Hematopoietic multipotent progenitor cell (in vitro differentiated cells): ENCODE results near the gene MSN. TPM values are rescaled to one million over a fixed set of nuclear protein-coding genes. Genes with fewer than 3 reads are reported as not detected.

Experiments
- DNase-seq, 3 donors: peaks; one replicate each; pipeline ENCODE4 v3.0.0-alpha.2; 2011 to 2015; ENCODE audit warnings: low read depth in 2 of 3, low spot score in 2 of 3
- total RNA-seq: library from RNA; depleted of rRNA; stranded (reverse); fragments of >200 nt; gene quantifications from one replicate; pipeline ENCODE4 v1.2.3, GENCODE V29; 2012

Gene MSN
- total RNA-seq, 1 donor: 375 TPM

DNA sequence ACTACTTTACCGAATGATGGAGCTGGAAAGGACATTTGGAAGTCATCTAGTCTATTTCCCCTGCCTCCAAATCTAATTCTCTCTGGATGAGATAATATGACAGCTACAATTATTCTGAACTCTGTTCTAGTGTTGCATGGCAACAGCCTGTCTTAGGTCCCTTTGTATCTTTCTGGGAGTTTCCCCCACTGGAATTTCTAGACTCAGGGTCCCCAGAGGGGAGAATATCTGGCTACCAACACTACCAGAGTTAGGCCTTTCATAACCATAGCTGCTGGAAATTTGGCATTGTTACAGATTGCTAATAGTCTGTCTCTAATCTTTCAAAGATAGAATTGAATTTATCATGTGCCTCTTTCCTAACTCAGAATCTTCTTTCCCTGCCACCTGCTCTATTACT, 4.5 kb downstream of the MSN start:
- no peak for DNase-seq

DNA sequence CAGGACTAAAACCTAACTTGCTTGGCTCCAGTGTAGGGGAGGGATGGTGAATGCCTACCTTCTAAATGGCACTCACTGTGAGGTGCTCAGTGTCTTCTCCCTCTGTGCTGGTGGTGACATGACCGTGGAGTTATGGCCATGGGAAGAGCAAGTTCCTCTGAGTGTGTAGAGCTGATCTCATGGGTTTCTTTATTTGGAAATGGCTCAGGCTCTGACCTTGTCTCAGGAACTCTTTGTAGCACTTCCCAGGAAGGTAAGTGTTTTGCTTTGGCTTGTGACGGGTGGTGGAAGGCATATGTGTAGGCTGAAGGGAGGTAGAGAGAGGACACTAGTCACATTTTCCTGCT, 6.4 kb downstream of the MSN start:
- no peak for DNase-seq

DNA sequence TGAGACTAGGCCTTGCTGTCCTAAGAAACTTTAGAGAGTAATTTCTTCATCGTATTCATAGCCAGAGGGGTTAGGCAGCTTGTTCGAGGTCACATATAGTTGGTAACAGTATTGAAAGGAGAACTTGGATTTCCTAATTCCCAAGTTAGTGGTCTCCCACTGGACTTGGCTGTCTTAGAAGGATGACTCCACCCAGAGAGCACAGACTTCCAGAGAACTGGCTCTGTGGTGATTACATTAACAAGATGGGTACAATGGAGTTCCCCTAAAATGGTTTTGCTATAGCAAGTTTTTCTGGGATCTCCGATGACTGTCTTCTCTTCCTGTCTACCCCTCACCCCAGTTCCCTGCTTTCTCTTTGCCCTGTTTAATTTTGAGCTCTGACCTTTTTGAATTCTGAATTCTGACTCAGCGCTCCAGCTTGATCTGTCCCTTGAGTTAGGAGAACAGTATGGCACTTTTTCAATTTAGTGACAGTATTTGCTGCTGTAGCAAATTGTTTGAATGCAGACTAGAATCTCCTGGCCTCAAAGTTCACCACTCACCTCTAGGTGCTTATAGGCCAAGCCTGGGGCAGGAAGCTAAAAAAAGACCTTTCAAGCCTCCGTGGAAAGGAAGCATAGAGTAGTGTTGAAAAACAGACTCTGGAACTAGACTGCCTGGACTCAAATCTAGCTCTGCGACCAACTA, 6.9 kb downstream of the MSN start:
- no peak for DNase-seq

DNA sequence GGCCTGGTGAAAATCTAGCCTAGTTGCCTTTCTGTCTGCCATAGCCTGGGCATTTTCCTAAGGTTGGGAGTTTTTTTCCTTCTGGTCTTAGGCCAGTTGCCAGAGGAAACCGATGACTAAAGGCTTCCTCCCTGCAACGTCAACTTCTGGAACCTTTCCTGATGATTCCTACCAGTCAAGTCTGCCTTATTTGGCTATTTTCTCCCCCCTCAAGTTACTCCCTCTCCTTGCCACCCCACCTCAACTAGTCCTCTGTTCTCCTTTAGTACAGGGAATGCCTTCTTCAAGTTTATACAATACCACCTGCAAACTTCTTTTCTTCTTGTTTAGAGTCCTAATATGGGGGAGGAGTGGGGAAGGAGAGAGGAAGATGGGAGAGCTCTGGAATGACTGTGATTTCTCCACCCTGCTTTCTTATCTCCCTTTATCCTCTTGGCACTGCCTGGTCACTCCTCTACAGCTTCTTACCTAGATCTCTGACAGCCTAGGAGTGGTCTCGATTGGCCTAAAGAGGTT, 10.6 kb downstream of the MSN start:
- no peak for DNase-seq

DNA sequence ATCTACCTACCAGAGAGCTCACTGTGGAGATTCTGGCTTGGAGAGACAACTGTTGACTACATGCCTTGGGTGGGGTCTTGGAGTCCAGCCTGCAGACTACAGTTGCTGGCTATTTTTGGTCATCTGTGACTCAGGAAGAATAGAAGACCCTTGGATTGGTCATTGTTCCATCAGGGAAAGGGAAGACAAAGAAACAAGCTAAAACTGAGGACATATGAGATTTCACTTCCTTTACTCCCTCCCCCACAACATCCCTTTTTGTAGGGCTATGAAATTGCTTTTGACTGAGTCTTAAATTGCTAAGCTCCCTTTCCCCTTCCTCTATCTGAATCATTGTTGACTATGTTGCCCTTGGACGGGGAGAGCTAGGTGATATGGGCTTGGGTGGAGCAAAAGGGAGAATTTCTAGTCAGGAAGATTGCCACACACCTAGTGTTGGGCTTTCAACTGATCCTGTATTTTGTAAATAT, 11.7 kb downstream of the MSN start:
- no peak for DNase-seq

DNA sequence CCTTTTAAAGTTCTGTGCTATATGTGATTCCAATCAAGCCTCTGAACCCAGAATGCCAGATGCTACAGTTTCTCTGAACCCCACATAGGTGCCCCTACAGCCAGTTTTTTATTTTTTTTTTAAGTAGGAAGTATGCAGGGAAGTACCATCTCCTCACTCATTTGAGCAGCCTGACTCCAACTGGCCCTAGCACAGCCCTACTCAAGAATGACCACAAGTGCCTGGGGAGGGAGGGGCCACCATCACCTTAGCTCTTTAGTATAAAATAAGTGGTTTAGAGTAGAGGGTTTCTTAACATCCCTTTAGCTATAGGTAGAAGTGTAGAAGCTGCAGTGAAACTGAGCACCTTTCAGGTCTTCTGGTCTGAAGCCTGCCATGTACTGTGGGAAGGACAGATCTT, 14.4 kb downstream of the MSN start:
- DNase-seq: no peak

DNA sequence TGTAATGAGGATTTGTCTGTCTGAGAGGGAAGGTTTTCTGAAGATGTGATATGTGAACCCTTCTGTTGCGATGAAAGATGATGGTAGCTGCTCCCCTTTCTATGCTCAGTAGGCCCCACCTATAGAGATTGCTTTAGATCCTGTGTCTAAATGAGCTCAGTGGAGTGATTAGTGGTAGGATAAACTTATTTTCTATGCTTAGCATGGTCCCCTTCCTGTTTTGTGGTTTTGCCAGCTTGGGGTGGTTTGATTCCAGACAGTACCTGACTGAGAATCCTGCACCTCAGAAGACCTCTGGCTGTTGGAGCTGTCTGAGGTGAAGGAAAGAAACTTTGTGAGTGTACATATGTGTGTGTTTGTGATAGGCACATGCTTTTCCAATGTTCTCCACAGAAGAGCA, 17.7 kb downstream of the MSN start:
- DNase-seq: no peak

DNA sequence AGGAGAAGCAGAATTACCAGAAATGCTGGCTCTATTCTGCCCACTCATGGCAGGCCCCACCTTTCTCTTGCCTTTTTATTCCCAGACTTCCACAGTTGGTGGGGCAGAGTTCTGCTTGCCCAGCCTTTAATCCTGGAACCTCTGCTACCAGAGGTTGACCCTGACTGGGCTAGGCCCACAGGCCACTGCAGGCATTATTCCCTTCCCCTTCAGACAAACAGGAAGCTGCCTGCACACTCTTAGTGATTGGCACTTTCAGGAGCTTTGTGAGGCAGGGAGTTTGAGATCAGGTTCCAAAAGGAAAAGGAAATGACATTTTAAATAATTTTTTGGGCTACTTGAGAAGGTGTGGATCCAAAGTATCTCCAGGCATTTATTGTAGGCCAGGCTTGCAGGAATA, 18.8 kb downstream of the MSN start:
- no peak for DNase-seq

DNA sequence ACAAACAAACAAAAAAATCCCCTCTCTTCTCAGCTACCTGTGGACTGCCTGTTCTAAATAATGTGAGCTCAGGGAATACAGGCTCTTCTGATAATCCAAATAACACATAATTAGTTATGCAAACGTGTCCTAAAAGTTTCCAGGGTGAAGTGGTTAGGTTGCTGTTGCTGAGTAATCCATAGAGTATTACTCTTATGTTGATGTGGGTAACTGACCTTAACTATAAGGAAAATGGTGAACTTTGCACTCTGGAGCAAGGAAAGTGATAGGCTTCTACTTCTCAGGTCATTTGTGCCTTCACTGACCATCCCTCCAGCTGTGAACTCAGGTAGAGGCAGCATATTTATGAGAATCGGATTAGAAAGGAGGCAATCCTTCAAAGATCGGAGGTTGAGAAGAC, 19.9 kb downstream of the MSN start:
- DNase-seq: no peak

DNA sequence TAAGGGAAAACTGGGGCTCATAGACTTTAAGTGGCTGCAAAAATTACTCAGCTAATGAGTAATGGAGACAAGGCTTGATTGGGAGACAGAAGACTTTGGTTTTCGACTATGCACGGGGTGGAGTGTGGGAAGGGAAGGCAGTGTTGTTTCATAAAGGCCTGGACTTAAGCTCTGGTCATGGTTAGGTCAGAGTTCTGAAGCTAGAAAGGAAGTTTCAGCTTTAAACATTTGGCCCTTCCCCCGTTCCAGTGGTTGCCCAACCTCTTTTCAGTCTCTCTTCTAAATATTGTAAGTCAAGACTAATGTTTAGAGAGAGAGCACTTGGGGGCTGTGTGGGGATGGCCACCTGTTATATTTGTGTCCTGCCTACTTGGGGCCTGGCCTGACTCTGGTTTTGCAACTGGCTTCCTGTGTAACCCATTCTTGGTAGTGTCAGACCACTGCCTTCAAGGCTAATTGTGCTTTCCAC, 21.0 kb downstream of the MSN start:
- DNase-seq: no peak

DNA sequence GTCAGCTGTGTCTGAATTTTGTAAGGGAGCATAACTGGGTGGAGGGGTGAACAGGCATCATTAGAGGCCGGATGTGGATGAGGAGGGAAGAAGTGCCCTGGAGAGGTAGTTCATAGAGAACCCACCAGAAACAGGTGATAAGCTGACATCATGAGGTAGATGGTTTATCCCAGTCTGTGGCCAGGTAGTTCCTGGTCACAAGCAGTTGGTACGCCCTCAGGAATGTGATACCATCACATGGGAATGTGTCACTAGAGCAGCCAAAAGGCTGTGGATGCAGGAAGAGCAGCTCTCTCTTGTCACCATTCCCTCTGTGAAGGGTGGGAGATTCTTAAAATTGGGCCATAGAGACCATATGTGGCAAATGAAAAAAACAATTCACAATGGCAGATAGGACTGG, 21.9 kb downstream of the MSN start:
- no peak for DNase-seq

DNA sequence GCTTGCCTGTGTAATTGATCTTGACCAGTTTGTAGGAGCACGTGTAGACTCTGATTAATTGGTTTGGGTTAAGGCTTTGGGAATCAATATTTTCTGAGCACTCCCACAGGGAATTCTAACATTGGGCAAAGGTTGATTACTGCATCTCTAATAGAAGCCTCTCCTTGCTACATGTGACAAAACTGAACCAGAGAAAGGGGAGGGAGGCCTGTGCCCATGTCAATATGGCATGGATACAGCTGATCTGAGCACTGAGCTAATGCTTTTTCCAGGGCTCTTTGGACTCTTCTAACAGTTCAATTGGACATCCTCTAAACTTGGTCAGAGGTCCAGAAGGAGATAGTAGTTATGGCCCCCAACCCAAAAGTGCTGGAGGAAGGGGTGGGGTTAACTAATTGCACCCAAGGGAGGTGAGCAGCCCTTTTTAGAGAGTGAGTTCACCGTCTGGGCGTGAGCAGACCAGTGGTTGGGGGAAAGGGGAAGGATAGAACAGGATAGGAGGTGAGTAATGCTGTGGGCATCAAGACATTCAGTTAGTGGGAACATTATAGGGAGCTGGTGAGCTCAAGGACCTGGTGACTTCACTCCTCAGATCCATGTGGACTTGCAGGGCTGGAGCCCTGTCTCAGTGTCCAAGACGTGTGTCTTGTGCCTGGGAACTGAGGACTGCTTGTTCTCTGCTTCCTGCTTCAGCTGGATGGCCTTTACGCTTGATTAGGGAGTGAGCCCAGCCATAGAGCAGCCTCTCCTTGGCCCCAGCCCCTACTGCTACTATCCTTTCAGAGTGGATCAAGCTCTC, 22.8 kb downstream of the MSN start:
- DNase-seq: no peak

DNA sequence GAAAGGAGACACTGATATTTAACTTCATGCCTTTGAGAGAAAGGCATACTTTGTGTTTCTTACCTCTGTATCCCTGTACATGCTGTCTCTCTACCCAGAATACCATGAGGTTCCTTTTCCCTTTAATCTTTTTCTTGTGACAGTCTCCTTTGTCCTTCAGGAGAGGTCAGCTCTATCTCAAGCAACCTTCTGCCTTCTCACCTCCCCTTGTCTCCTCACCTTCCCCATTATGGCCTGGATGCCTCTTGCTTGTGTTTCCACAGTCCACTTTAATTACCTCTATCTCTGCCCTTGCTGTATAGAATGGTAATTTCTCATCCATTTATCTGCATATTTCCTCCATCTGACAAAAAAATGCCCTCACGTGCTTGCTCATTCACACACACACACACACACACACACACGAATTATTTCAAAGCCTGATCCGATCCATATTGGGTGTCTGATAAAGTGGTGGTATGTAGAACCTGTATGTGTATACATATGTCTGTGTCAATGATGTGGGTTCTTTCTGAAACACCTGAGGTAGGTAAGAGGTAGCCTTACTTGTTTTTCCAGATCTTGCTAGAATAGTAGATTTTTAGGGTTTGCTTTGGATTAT, 28.5 kb downstream of the MSN start:
- no peak for DNase-seq

DNA sequence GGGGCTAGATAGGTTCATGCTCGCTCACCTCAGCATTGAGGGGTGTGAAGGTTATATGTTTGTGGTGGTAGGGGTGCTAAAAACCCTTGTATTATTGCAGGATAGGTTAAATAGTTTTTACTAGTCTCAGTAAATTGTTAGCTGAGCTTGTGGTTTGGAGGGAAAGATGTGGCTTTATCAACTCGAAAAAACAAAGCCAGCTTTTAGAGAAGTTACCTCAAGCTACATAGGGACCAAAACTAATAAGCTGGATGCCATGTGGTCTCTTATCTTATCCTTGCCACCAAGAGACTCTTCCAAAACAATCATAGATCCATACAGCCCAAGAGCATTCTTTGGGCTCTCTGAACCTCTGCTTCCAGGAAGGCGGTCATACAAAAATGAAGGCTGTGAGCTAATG, 29.2 kb downstream of the MSN start:
- peak in 1 of 3 donors; percentile 42 for DNase-seq

DNA sequence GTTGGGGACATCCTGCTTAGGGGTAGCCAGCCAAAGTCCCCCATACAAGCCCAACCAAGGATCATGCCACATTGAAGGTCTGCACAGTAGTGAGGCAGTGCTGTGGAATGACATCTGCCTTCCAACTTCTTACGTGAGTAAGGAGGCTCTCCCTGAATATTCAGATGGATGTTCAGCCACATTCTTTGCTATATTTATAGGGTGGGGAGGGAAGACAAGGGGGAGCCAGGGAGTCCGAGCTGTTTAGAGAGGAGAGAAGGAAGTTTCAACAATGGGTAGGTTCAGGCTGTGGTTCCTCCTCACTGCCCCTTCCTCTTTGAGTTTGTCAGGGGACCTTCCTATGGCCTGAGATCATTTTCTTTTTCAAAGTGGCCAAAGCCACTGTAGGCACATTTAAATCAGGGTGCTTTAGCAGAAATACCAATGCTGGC, 29.8 kb downstream of the MSN start:
- no peak for DNase-seq

DNA sequence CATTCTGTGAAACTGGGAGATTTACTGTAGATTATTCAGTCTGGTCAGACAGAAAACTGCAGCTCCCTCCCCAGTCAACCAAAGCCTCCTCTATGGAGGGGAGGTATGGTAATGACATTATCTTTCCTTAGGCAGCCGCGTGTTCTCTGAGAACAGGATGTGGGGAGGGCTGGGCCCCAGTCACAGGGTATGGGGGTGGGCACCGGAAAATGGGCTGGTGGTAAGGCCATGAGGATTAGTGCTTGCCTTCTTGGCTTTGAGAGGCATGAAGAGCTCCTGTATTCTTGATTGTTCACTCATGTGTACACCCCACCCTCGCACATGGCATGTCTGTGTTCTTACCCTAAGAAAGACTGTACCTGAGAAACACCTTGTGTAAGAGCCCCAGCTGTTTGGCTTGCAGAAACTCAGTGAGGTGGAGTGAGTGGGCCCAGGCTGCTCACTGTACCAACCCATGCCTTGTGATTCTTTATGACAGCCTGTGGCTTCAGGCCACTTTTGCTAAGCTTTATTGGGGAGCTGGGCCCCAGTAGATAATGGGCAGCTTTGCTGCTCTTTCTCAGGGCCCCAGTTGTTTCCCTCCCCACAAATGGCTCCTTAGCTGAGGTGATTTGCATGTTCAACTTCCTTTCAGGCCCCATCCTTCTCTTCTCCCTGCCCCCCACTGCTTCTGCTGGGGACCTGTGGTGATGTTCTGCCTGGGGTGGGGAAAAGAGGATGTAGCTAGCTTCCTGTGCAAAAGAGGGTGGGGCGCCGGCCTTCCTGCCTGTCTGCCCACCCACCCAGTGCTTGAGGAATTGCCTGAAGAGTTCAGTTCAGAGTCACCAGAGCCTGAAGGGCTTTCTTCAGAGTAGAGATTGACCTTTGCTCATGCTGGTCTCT, 30.7 kb downstream of the MSN start:
- peak in 2 of 3 donors; percentile 71 to 88 for DNase-seq

DNA sequence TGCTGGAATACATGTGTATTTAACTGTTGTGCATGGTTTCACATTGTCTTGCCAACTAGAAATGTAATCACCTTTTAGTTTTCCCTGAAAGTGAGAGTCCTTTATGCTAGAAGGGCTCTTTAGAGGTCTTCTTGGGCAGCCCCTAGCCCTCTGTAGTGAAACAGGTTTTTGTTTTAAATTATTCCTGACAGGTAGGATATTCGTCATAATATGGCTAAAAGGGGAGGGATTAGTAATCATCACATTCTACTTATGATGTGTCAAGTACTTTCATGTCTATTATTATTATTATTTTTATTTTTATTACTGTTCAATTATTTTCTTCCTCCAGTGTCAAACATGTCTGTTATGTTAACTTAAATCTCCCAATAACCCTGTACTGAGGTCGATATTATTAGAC, 35.5 kb downstream of the MSN start:
- no peak for DNase-seq

DNA sequence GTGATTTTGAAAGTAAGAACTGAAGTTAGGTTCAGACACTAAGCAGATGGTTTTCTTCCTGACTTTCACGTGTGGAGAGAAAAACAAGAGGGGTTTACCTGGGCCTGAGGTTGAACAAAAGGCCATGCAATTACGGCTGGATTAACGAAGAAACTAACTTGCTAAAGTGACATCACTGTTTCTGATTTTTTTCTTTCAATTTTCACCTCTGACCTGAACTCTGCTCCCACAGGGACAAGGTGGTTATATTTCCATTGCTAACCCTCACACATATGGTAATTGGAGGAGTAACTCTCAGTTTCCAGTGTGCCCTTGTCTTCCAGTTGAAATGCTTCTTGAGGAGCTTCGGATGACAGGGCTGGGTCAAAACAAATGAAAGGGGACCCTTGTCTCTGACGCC, 38.0 kb downstream of the MSN start:
- DNase-seq: no peak

DNA sequence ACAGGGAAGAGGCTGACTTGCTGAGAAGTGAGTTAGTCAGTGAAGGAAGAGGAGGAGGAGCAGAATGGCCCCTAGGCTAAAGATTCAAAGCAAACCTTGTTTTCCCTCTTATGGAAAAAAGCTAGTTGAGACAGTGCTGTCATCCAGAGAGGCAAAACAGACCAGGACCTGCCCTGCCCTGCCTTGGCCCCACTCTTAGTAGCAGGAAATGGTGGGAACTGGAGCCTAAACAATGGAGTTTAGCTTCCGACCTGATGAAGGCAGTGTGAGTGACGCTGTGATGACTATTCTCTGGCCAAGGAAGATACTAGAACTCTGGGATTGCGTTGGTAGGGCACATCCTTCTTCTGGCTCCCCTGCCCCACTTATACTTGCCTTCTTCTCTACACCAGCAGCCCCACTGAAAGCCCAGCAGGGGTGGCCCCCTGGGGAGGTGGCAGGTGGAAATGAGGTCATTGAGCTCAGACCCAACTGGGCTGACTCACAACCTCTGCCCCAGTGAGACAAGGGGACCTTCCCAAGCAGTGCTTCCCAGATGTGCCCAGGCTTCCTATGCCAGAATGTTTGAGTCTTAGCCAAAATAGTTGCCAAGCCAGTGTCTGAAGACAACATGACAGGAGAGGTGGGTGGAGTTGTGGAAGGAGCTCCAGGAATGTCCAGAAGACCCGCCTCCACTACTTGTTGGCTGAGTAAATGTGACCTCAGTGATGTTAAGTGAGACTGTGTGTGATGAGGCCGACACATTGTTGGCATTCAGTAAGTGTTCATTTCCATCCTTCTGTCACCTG, 38.8 kb downstream of the MSN start:
- DNase-seq: peak in 2 of 3 donors; percentile 15 to 33

DNA sequence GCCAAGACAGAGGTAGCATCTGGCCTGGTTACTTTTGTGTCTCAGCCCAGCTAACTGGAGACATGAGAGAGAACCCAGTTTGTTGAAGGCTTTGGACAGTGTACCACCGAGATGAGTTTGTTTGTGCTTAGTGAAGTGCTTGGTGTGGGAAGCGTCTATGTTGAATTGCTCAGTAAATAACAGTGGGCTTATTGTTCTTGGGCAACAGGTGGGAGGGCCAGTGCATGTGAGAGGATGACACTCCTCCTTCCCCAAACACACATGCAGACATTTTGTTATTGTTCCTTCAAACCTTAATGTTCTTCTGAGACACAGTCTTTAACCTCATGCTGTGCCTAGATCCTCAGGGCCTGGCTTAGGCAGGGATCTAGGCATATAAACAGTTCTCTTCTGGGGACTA, 39.7 kb downstream of the MSN start:
- no peak for DNase-seq
